ENCODE measurements around the gene NVL.

NVL gene

GRCh38 chr1:224238756-224239155 lies 91.2 kb downstream of the NVL start:
- Histone ChIP-seq H3K9me3 (ENCODE audit: control insufficient read depth, low read length) (no peaks in the 10 kb centered on the region), H3K4me3 (ENCODE audit: insufficient read depth, low read depth, low read length) (no peak overlapping the region), H3K27me3 (ENCODE audit: control insufficient read depth, insufficient read depth, low read length, poor library complexity, severe bottlenecking) (no peaks in the 10 kb centered on the region), H3K27ac (ENCODE audit: insufficient read depth, low read depth, low read length, poor library complexity, severe bottlenecking) (no peak overlapping the region), H3K4me1 (ENCODE audit: control insufficient read depth, insufficient read depth, low read length) (no peaks in the 10 kb centered on the region), H3K36me3 (ENCODE audit: control insufficient read depth, insufficient read depth, low read length) (no peaks in the 10 kb centered on the region)
- WGBS, 2 experiments = 95 to 96% methylated on average over 3 of the region's 3 CpGs

- H3K36me3 ChIP-seq (ENCODE audit: control insufficient read depth, insufficient read depth, low read length) = peaks cover 3% of the 10 kb centered on the region
- no peaks in the 10 kb centered on the region for H3K27me3 ChIP-seq (ENCODE audit: control insufficient read depth, insufficient read depth, low read length, poor library complexity, severe bottlenecking)
- H3K4me3 ChIP-seq (ENCODE audit: insufficient read depth, low read depth, low read length) = no peak overlapping the region
- H3K27ac ChIP-seq (ENCODE audit: insufficient read depth, low read depth, low read length, poor library complexity, severe bottlenecking) = no peak overlapping the region
- no peaks in the 10 kb centered on the region for H3K4me1 ChIP-seq (ENCODE audit: control insufficient read depth, insufficient read depth, low read length)
- 89 to 90% methylated on average over 9 of the region's 9 CpGs for WGBS, 2 experiments
- H3K9me3 ChIP-seq (ENCODE audit: control insufficient read depth, low read length) = no peaks in the 10 kb centered on the region
These were observed 91.8 kb downstream of the NVL start for GRCh38 chr1:224238212-224238611.

- Histone ChIP-seq H3K4me3 (ENCODE audit: insufficient read depth, low read depth, low read length) (no peak overlapping the region), H3K9me3 (ENCODE audit: control insufficient read depth, low read length) (no peaks in the 10 kb centered on the region), H3K27ac (ENCODE audit: insufficient read depth, low read depth, low read length, poor library complexity, severe bottlenecking) (no peak overlapping the region), H3K36me3 (ENCODE audit: control insufficient read depth, insufficient read depth, low read length) (peaks cover 7% of the 10 kb centered on the region), H3K4me1 (ENCODE audit: control insufficient read depth, insufficient read depth, low read length) (no peaks in the 10 kb centered on the region), H3K27me3 (ENCODE audit: control insufficient read depth, insufficient read depth, low read length, poor library complexity, severe bottlenecking) (no peaks in the 10 kb centered on the region)
- WGBS, 2 experiments = 92 to 93% methylated on average over 11 of the region's 11 CpGs
These were observed 92.7 kb downstream of the NVL start for GRCh38 chr1:224237119-224237881.

GRCh38 chr1:224235813-224236493 lies 94.0 kb downstream of the NVL start:
- Histone ChIP-seq H3K4me1 (ENCODE audit: control insufficient read depth, insufficient read depth, low read length) (no peaks in the 10 kb centered on the region), H3K27ac (ENCODE audit: insufficient read depth, low read depth, low read length, poor library complexity, severe bottlenecking) (no peak overlapping the region), H3K9me3 (ENCODE audit: control insufficient read depth, low read length) (no peaks in the 10 kb centered on the region), H3K4me3 (ENCODE audit: insufficient read depth, low read depth, low read length) (no peak overlapping the region), H3K36me3 (ENCODE audit: control insufficient read depth, insufficient read depth, low read length) (peaks cover 7% of the 10 kb centered on the region), H3K27me3 (ENCODE audit: control insufficient read depth, insufficient read depth, low read length, poor library complexity, severe bottlenecking) (no peaks in the 10 kb centered on the region)
- 45 to 76% methylated on average over 2 of the region's 2 CpGs for WGBS, 2 experiments

- H3K36me3 ChIP-seq (ENCODE audit: control insufficient read depth, insufficient read depth, low read length) = peaks cover 13% of the 10 kb centered on the region
- H3K27ac ChIP-seq (ENCODE audit: insufficient read depth, low read depth, low read length, poor library complexity, severe bottlenecking) = no peak overlapping the region
- no peaks in the 10 kb centered on the region for H3K4me1 ChIP-seq (ENCODE audit: control insufficient read depth, insufficient read depth, low read length)
- H3K9me3 ChIP-seq (ENCODE audit: control insufficient read depth, low read length) = no peaks in the 10 kb centered on the region
- no peak overlapping the region for H3K4me3 ChIP-seq (ENCODE audit: insufficient read depth, low read depth, low read length)
- H3K27me3 ChIP-seq (ENCODE audit: control insufficient read depth, insufficient read depth, low read length, poor library complexity, severe bottlenecking) = no peaks in the 10 kb centered on the region
These were observed 96.0 kb downstream of the NVL start for GRCh38 chr1:224234017-224234416.

- no peak overlapping the region for H3K27ac ChIP-seq (ENCODE audit: insufficient read depth, low read depth, low read length, poor library complexity, severe bottlenecking)
- peaks cover 4% of the 10 kb centered on the region for H3K4me1 ChIP-seq (ENCODE audit: control insufficient read depth, insufficient read depth, low read length)
- H3K27me3 ChIP-seq (ENCODE audit: control insufficient read depth, insufficient read depth, low read length, poor library complexity, severe bottlenecking) = no peaks in the 10 kb centered on the region
- WGBS, 2 experiments = 91 to 92% methylated on average over 6 of the region's 6 CpGs
- peaks cover 5% of the 10 kb centered on the region for H3K36me3 ChIP-seq (ENCODE audit: control insufficient read depth, insufficient read depth, low read length)
- no peaks in the 10 kb centered on the region for H3K9me3 ChIP-seq (ENCODE audit: control insufficient read depth, low read length)
- no peak overlapping the region for H3K4me3 ChIP-seq (ENCODE audit: insufficient read depth, low read depth, low read length)
These were observed 103.0 kb downstream of the NVL start for GRCh38 chr1:224226849-224227502.

GRCh38 chr1:224223819-224224714 lies 105.9 kb downstream of the NVL start:
- Histone ChIP-seq H3K4me3 (ENCODE audit: insufficient read depth, low read depth, low read length) (no peak overlapping the region), H3K36me3 (ENCODE audit: control insufficient read depth, insufficient read depth, low read length) (no peaks in the 10 kb centered on the region), H3K27ac (ENCODE audit: insufficient read depth, low read depth, low read length, poor library complexity, severe bottlenecking) (no peak overlapping the region), H3K27me3 (ENCODE audit: control insufficient read depth, insufficient read depth, low read length, poor library complexity, severe bottlenecking) (no peaks in the 10 kb centered on the region), H3K4me1 (ENCODE audit: control insufficient read depth, insufficient read depth, low read length) (peaks cover 4% of the 10 kb centered on the region), H3K9me3 (ENCODE audit: control insufficient read depth, low read length) (no peaks in the 10 kb centered on the region)
- 88 to 89% methylated on average over 12 of the region's 12 CpGs for WGBS, 2 experiments

GRCh38 chr1:224219612-224220059 lies 110.3 kb downstream of the NVL start:
- H3K27me3 ChIP-seq (ENCODE audit: control insufficient read depth, insufficient read depth, low read length, poor library complexity, severe bottlenecking) = no peaks in the 10 kb centered on the region
- peaks cover 4% of the 10 kb centered on the region for H3K4me1 ChIP-seq (ENCODE audit: control insufficient read depth, insufficient read depth, low read length)
- H3K36me3 ChIP-seq (ENCODE audit: control insufficient read depth, insufficient read depth, low read length) = no peaks in the 10 kb centered on the region
- H3K4me3 ChIP-seq (ENCODE audit: insufficient read depth, low read depth, low read length) = no peak overlapping the region
- WGBS, 2 experiments = 89 to 91% methylated on average over 7 of the region's 7 CpGs
- no peak overlapping the region for H3K27ac ChIP-seq (ENCODE audit: insufficient read depth, low read depth, low read length, poor library complexity, severe bottlenecking)
- H3K9me3 ChIP-seq (ENCODE audit: control insufficient read depth, low read length) = no peaks in the 10 kb centered on the region

GRCh38 chr1:224219011-224219611 lies 110.9 kb downstream of the NVL start:
- Histone ChIP-seq H3K27ac (ENCODE audit: insufficient read depth, low read depth, low read length, poor library complexity, severe bottlenecking) (no peak overlapping the region), H3K36me3 (ENCODE audit: control insufficient read depth, insufficient read depth, low read length) (no peaks in the 10 kb centered on the region), H3K4me3 (ENCODE audit: insufficient read depth, low read depth, low read length) (no peak overlapping the region), H3K4me1 (ENCODE audit: control insufficient read depth, insufficient read depth, low read length) (peaks cover 4% of the 10 kb centered on the region), H3K9me3 (ENCODE audit: control insufficient read depth, low read length) (no peaks in the 10 kb centered on the region), H3K27me3 (ENCODE audit: control insufficient read depth, insufficient read depth, low read length, poor library complexity, severe bottlenecking) (no peaks in the 10 kb centered on the region)
- WGBS, 2 experiments = 80 to 85% methylated on average over 5 of the region's 5 CpGs
